NCI-H2081 treated with DMSO at 0.1 percent for 48 hours (cell line): ENCODE results near the gene AFF1.
"Not testable (repeated sequence)": the region's sequence is repeated elsewhere in the genome, so short reads cannot be mapped to it uniquely, and the experiment has no call there.

Experiments used
- DNase-seq: peaks from one replicate; lab custom pipeline; 2025; lab: John Stamatoyannopoulos, UW

Gene AFF1

GRCh38 chr4:86980230-86980629, 45.4 kb downstream of the AFF1 start:
- DNase-seq: no peak

- no peak for DNase-seq
Measured at GRCh38 chr4:86981789-86982188, 47.0 kb downstream of the AFF1 start.

- DNase-seq: not testable (repeated sequence)
Measured at GRCh38 chr4:86985852-86986251, 51.0 kb downstream of the AFF1 start.

GRCh38 chr4:86989658-86990057, 54.8 kb downstream of the AFF1 start:
- DNase-seq: not testable (repeated sequence)

GRCh38 chr4:86990510-86990909, 55.7 kb downstream of the AFF1 start:
- DNase-seq: no peak

- DNase-seq: no peak
Measured at GRCh38 chr4:86991994-86992393, 57.2 kb downstream of the AFF1 start.

GRCh38 chr4:86993909-86994681, 59.3 kb downstream of the AFF1 start:
- no peak for DNase-seq

GRCh38 chr4:86994686-86995085, 59.9 kb downstream of the AFF1 start:
- DNase-seq: no peak

- not testable (repeated sequence) for DNase-seq
Measured at GRCh38 chr4:86996510-86996909, 61.7 kb downstream of the AFF1 start.

GRCh38 chr4:86999136-86999643, 64.4 kb downstream of the AFF1 start:
- no peak for DNase-seq

GRCh38 chr4:87002682-87003043, 67.9 kb downstream of the AFF1 start:
- DNase-seq: no peak

- DNase-seq: no peak
Measured at GRCh38 chr4:87003266-87003665, 68.5 kb downstream of the AFF1 start.

- no peak for DNase-seq
Measured at GRCh38 chr4:87005369-87005689, 70.5 kb downstream of the AFF1 start.

GRCh38 chr4:87005690-87006425, 71.0 kb downstream of the AFF1 start:
- no peak for DNase-seq

GRCh38 chr4:87006426-87006675, 71.5 kb downstream of the AFF1 start:
- DNase-seq: no peak

GRCh38 chr4:87006676-87007527, 72.1 kb downstream of the AFF1 start:
- DNase-seq: peak; percentile 48

- DNase-seq: no peak
Measured at GRCh38 chr4:87007528-87008446, 73.0 kb downstream of the AFF1 start.

- DNase-seq: no peak
Measured at GRCh38 chr4:87009095-87009648, 74.4 kb downstream of the AFF1 start.

- DNase-seq: no peak
Measured at GRCh38 chr4:87010192-87010591, 75.4 kb downstream of the AFF1 start.

GRCh38 chr4:87011340-87012034, 76.7 kb downstream of the AFF1 start:
- DNase-seq: no peak
